AG20443 (cell line): ENCODE measurements around the gene GPR142.
A peak's percentile ranks its signal among the peaks of the same experiment; 100 is the strongest.

Source experiments
- DNase-seq: peaks from one replicate; pipeline ENCODE4 v3.0.0; 2012; ENCODE audit warnings: low spot score, mixed read lengths

The GPR142 gene

GRCh38 chr17:74344658-74345057 lies 22.6 kb upstream of the GPR142 start:
- no peak for DNase-seq

DNA sequence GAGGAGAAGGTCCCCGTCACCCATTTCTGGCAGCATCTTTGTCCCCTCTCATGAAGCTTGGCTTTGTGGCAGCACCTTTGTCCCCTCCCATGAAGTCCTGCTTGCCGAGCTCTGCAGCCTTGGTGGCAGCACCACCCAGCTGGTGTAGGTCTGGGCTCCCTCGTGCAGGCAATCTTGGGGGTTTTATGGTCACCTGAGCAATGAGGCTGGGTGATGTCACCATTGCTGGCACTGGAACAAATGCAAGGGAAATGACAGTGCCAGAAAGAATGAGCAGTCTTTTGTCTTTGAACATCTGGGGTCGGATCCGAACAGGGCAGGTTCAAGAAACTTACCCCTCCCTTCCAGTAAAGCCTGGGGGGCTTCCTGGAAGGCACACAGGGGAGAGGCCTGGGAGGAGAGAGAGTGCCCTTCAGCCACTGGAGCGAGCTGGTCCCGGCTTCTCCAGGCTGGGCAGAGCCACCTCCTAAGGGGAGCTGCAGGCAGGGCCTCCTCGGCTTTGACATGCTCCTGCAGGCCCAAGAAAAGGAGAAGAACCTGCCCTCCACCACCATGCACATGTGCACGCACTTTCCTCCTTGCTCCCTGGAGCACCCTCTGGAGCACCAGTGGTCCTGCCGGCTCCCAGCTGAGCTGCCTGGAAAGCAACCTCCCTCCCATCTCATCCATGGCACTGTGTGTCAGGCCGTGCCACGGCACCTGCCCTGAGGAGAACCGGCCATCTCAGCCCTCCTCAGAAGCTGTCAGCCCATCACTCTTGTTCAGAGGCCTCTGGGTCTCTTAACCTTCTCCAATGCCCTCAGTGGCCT lies 21.7 kb upstream of the GPR142 start:
- DNase-seq, result no peak

GRCh38 chr17:74347646-74348045 lies 19.7 kb upstream of the GPR142 start:
- no peak for DNase-seq

- DNase-seq, result no peak
Measured at GRCh38 chr17:74349120-74349519, 18.2 kb upstream of the GPR142 start.

GRCh38 chr17:74350486-74350885 lies 16.8 kb upstream of the GPR142 start:
- DNase-seq, result no peak

- DNase-seq, result no peak
Measured at GRCh38 chr17:74351552-74352210, 15.6 kb upstream of the GPR142 start.

- DNase-seq, result no peak
Measured at GRCh38 chr17:74353446-74354060, 13.8 kb upstream of the GPR142 start.

DNA sequence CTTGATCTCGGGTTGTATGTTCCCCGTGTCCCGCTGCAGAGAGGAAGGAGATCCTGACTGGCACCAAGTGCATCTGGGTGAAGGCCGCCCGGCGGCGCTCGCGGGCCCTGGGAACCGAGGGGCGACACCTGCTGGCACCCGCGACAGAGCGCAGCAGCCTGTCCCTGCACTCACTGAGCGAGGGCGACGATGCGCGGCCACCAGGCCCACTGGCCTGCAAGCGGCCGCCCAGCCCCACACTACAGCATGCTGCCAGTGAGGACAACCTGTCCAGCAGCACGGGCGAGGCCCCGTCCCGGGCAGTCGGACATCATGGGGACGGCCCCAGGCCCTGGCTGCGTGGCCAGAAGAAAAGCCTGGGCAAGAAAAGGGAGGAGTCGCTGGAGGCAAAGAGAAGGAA lies 13.2 kb upstream of the GPR142 start:
- DNase-seq, result peak; percentile 38

GRCh38 chr17:74354561-74354960 lies 12.7 kb upstream of the GPR142 start:
- DNase-seq, result no peak

DNA sequence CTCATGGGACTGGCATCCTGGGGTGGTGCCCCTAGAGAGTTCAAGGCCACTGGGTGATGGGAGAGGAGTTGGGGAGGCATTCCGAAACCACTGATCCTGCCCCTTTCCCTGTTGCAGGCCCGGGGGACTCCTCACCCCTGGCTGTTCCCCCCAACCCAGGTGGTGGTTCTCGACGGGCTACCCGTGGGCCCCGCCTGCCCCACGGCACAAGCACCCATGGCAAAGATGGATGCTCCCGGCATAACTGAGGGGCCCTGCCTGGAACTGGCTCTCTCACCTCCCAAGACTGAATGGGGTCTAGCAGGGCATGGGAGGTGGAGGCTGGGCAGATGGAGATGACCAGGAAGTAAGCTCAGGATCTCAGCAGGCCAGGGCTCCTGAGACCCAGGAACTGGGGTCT lies 12.2 kb upstream of the GPR142 start:
- DNase-seq, result no peak

DNA sequence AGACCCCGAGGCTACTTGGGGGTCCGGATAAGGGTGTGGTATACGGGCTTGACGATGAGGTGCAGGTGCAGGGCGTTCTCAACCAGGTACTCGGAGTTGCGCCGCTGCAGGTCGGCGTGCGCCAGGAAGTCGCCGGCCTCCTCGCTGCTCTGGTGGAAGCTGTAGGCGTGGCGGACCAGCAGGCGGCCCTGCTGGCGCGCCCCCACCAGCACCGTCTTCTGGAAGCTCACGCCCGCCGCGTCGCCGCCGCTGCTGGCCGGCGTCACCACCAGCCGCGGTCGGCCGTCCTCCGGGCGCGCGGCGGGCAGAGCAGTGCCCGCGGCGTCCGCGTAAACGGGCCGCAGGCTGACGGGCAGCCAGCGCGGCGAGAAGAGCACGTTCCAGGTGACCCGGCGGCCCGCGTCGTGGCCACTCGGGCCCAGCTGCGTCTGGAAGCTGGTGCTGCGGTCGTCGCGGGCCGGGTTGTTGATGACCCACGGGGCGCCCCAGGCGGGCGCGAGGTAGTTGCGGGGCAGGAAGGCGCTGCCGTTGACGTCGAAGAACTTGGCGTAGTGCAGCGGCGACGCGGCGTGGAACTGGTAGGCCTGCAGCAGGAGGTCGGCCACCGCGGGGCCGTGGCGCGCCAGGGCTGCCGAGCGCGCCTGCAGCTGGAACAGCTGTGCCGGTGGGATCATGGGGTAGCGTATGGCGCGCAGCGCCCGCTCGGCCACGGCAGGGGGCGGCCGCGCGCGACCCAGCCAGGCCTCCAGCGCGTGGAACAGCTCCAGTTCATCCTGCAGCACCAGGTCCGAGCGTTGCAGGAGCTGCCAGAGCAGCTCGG lies 10.4 kb upstream of the GPR142 start:
- no peak for DNase-seq

DNA sequence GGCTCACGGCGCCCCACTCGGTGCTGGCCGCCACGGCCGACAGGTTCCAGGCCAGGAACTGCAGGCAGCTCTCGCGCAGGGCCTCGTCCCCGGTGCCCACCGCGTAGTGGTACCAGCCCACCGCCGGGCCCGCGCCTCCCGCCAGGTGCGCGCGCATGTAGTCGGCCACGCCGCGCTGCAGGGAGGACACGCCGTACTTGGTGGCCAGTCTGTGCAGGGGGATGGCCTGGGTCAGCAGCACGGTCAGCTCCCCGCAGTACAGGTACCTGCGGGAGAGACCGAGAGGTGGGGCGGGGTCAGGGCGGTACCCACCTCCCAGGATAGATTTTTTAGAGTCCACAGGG lies 9.9 kb upstream of the GPR142 start:
- no peak for DNase-seq

GRCh38 chr17:74358697-74359096 lies 8.6 kb upstream of the GPR142 start:
- DNase-seq, result no peak

DNA sequence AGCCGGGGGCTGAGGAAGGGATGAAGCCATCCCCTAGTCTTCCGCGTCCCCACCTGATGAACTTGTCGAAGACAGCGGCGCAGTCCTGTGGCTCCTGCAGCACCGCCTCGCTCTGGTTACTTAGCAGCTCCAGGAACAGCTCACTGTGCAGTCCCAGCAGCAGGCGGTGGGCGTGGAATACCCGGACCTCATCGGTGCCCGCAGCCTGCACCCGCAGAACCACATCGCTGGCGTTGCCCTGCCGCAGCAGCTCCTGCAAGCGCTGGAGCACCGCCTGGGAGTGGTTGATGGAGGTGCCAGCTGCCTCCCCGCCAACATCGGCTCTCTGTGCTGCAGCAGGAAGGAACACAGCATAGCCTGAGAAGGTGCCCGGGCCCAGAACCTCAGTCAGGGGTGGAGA lies 7.4 kb upstream of the GPR142 start:
- DNase-seq, result no peak

DNA sequence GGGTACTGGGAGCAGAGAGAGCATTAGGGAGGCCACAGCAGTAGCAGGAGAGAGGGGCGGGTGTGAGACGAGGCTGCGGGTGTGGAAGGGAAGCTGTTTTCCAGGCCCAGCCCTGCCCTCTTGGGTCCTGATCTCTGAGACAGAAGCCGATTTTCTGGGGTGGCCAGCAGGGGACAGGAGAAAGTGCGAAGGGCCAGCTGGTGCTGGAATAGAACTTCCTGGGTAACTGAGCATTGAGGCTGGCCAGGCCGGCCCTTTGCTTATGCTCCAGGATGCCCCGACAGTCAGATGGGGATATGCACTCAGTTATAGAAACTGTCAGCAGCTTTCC lies 6.4 kb upstream of the GPR142 start:
- no peak for DNase-seq

- DNase-seq, result peak; percentile 64
Measured at GRCh38 chr17:74361230-74362068, 5.9 kb upstream of the GPR142 start, which contains the start of gene BTBD17. Gene BTBD17, minus strand, starts transcription at chr17:74361868. Its CDS starts 49 bp downstream, at chr17:74361819.

- DNase-seq, result no peak
Measured at GRCh38 chr17:74362069-74362405, 5.3 kb upstream of the GPR142 start.

DNA sequence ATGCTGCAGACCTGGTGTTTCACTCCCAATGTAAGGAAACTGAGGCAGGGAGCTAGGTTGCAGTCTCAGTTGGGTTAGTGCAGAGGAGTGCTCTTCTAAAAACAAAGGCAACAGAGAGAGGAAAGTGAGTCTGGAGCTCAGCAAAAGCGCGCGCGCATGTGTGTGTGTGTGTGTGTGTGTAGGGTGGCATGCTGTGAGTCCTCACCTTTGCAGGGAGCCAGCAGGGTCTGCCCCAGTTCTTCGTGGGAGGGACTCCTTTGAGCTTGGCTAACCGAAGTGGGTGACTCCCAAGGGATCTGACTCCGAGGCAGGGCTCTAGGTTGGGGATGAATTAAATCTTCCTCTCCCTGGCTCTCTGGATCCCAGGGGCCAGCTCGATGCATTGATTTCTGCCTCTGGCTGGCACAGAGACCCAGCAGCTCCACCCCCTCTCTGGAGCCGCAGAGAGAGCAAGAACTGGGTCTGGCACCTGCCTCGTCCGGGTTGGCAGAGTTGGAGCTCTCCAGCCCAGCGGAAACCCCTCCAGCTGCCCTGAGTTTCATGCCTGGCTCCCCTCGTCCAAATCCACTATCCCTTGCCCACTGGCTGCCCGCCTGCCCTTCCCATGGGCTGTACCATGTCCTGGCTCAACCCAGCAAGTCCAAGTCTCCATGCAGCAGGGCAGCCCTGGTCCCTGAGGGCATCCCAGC lies 4.4 kb upstream of the GPR142 start:
- no peak for DNase-seq

DNA sequence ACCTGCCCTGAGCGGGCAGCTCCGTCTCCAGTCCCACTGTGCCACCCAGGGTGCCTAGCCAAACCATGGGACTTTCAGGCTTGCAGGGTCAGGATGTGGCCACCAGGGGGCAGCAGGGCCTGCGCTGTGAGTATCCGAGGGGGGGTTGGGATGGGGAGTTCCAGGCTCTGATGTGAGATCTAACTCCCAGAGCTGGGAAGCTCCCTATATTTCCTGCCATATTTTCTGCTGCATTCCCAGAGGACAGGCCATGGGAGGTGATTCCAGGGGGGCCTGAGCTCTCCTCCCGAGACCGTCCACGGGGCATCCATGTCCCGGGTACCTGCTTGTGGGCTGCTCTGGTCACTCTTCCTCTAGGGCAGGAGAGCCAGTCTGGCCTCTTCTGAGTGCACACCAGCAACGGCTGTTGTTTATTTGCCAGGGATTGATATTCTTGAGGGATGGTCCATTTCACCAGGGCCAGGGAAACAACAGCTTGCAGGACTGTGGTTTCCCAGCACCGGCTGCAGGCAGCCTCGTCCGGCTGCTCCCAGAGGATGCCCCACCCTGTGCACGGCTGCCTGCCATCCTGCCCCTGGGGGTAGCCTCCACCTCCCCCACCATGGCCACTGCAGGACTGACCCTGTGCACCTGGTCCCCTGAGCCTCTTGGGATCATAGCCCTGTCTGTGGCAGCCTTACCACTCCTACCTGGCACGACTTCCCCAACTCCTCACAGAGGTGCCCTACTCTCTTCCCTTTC lies 1.2 kb downstream of the GPR142 start:
- DNase-seq, result peak; percentile 90

GRCh38 chr17:74369221-74369620 lies 1.9 kb downstream of the GPR142 start:
- no peak for DNase-seq
